Stimulated activated CD4-positive, alpha-beta T cell treated with anti-CD3 and anti-CD28 coated beads, Interleukin-4, amount 100 ng/mL, for 4 hours (primary cell): ENCODE results near the gene ZNF217.
A peak's percentile ranks its signal among the peaks of the same experiment; 100 is the strongest.
"Not testable (repeated sequence)": the region's sequence is repeated elsewhere in the genome, so short reads cannot be mapped to it uniquely, and the experiment has no call there.

Source experiments
- DNase-seq, 2 experiments: peaks; one replicate each; pipeline ENCODE4 v3.0.0-alpha.2; 2020

Gene ZNF217

GRCh38 chr20:53597030-53597482, 3.4 kb upstream of the ZNF217 start:
- DNase-seq, result no peak

- not testable (repeated sequence) for DNase-seq
Measured at GRCh38 chr20:53596189-53597001, 2.8 kb upstream of the ZNF217 start.

- not testable (repeated sequence) for DNase-seq
Measured at GRCh38 chr20:53595742-53596141, 2.1 kb upstream of the ZNF217 start.

GRCh38 chr20:53595018-53595378, 1.4 kb upstream of the ZNF217 start:
- no peak for DNase-seq

- DNase-seq, result peak; percentile 92 to 99
Measured at GRCh38 chr20:53594068-53595017, 704 bp upstream of the ZNF217 start.

GRCh38 chr20:53592992-53593465, 610 bp downstream of the ZNF217 start:
- DNase-seq, result no peak

- peak; percentile 39 to 48 for DNase-seq
Measured at GRCh38 chr20:53592454-53592991, 1.1 kb downstream of the ZNF217 start.

- DNase-seq, result not testable (repeated sequence)
Measured at GRCh38 chr20:53591941-53592441, 1.6 kb downstream of the ZNF217 start.

GRCh38 chr20:53591206-53591741, 2.4 kb downstream of the ZNF217 start:
- not testable (repeated sequence) for DNase-seq

GRCh38 chr20:53590608-53591007, 3.0 kb downstream of the ZNF217 start:
- DNase-seq, result not testable (repeated sequence)

GRCh38 chr20:53590122-53590521, 3.5 kb downstream of the ZNF217 start:
- not testable (repeated sequence) for DNase-seq

GRCh38 chr20:53589321-53590065, 4.1 kb downstream of the ZNF217 start:
- DNase-seq, result not testable (repeated sequence)

- not testable (repeated sequence) for DNase-seq
Measured at GRCh38 chr20:53587157-53587703, 6.4 kb downstream of the ZNF217 start.

- no peak for DNase-seq
Measured at GRCh38 chr20:53586640-53587039, 7.0 kb downstream of the ZNF217 start.

GRCh38 chr20:53585910-53586309, 7.7 kb downstream of the ZNF217 start:
- DNase-seq, result not testable (repeated sequence)

GRCh38 chr20:53585004-53585569, 8.6 kb downstream of the ZNF217 start:
- DNase-seq, result not testable (repeated sequence)

- DNase-seq, result not testable (repeated sequence)
Measured at GRCh38 chr20:53584550-53584913, 9.1 kb downstream of the ZNF217 start.

- not testable (repeated sequence) for DNase-seq
Measured at GRCh38 chr20:53583660-53584549, 9.7 kb downstream of the ZNF217 start.

GRCh38 chr20:53582574-53583351, 10.9 kb downstream of the ZNF217 start:
- peak in 1 of 2 experiments; percentile 60 for DNase-seq
